Epithelial cell of esophagus (primary cell): ENCODE results near the gene MITF.

Source experiments
- DNase-seq: peaks from one replicate; pipeline ENCODE4 v3.0.0; 2010; ENCODE audit warnings: low read depth
- H3K4me3 ChIP-seq: 2 replicates; pipeline ENCODE4 v1.5.1; 2011; ENCODE audit warnings: mild to moderate bottlenecking, low read length, control low read depth
- CTCF ChIP-seq: IDR thresholded peaks from 2 replicates; pipeline ENCODE4 v1.5.1; 2011; ENCODE audit warnings: low read depth, mild to moderate bottlenecking, low read length, control low read depth, inconsistent platforms; ENCODE audit not compliant: insufficient read depth; ENCODE audit errors: missing control alignments

Gene MITF

GRCh38 chr3:69739204-69740102 lies at the start of gene MITF:
Gene MITF (plus strand): TSS chr3:69739464. CDS start chr3:69739598, 134 bp downstream.
- H3K4me3 ChIP-seq: peak within 1 kb of the TSS; percentile 72
- TF ChIP-seq CTCF: peak; percentile 8
- DNase-seq: peak; percentile 94

- DNase-seq: no peak
- no peak for TF ChIP-seq CTCF
- H3K4me3 ChIP-seq: no peak overlapping the region
These were observed 47.4 kb upstream of the MITF start for GRCh38 chr3:69691860-69692259.

GRCh38 chr3:69692761-69693160 lies 46.5 kb upstream of the MITF start:
- peak; percentile 27 for DNase-seq
- no peak overlapping the region for H3K4me3 ChIP-seq
- TF ChIP-seq CTCF: no peak

- TF ChIP-seq CTCF: no peak
- peak; percentile 58 for DNase-seq
These were observed 43.8 kb upstream of the MITF start for GRCh38 chr3:69695443-69695842.

GRCh38 chr3:69695933-69696332 lies 43.3 kb upstream of the MITF start:
- no peak for TF ChIP-seq CTCF
- no peak overlapping the region for H3K4me3 ChIP-seq
- peak; percentile 15 for DNase-seq

More at GRCh38 chr3:69695443-69695842, 43.8 kb upstream of the MITF start:
- no peak overlapping the region for H3K4me3 ChIP-seq

GRCh38 chr3:69696367-69696766 lies 42.9 kb upstream of the MITF start:
- no peak overlapping the region for H3K4me3 ChIP-seq
- DNase-seq: no peak
- TF ChIP-seq CTCF: no peak

GRCh38 chr3:69697381-69697780 lies 41.9 kb upstream of the MITF start:
- TF ChIP-seq CTCF: no peak
- H3K4me3 ChIP-seq: no peak overlapping the region
- no peak for DNase-seq
